Natural killer cell (primary cell): ENCODE measurements around the gene ARNT2. TPM values are rescaled to one million over a fixed set of nuclear protein-coding genes. Genes with fewer than 3 reads are reported as not detected.

Source experiments
- ATAC-seq, 3 donors: fragments of 150-1000 bp in 2 of 3; fragments of 200-7000 bp in 1 of 3; cut with Tn5 transposase; 1 replicate in 1 of 3; 2 replicates in 2 of 3; pipeline ENCODE4 v1.10.0; 2021; ENCODE audit warnings: mild to moderate bottlenecking in 2 of 3, moderate library complexity in 2 of 3
- DNase-seq, 2 donors: peaks; one replicate each; pipeline versions ENCODE4 v3.0.0 to v3.0.0-alpha.2; 2013 to 2021; ENCODE audit warnings: mixed read lengths in 1 of 2
- H3K27ac ChIP-seq: one replicate; pipeline ENCODE4 v1.5.1; 2013; ENCODE audit warnings: mild to moderate bottlenecking, low read length
- H3K27me3 ChIP-seq: one replicate; pipeline ENCODE4 v1.6.1; 2013; ENCODE audit warnings: low read length; ENCODE audit not compliant: control insufficient read depth, insufficient read depth
- H3K36me3 ChIP-seq: one replicate; pipeline ENCODE4 v1.6.1; 2013; ENCODE audit warnings: low read length; ENCODE audit not compliant: control insufficient read depth, insufficient read depth
- H3K4me1 ChIP-seq: one replicate; pipeline ENCODE4 v1.6.1; 2013; ENCODE audit warnings: low read length; ENCODE audit not compliant: control insufficient read depth, insufficient read depth
- H3K4me3 ChIP-seq: one replicate; pipeline ENCODE4 v1.5.1; 2013; ENCODE audit warnings: low read length
- H3K9me3 ChIP-seq: one replicate; pipeline ENCODE4 v1.6.1; 2013; ENCODE audit warnings: low read length; ENCODE audit not compliant: control insufficient read depth, insufficient read depth
- H3K27ac Mint-ChIP-seq, 2 donors: one replicate each; pipeline ENCODE4 v1.8.0; 2022; ENCODE audit warnings: mild to moderate bottlenecking in 2 of 2, mixed read lengths in 2 of 2, moderate library complexity in 1 of 2
- H3K27me3 Mint-ChIP-seq, 2 donors: one replicate each; pipeline ENCODE4 v1.8.0; 2022; ENCODE audit warnings: low read depth in 2 of 2, mixed read lengths in 2 of 2
- H3K36me3 Mint-ChIP-seq: one replicate; pipeline ENCODE4 v1.8.0; 2022; ENCODE audit warnings: mixed read lengths
- H3K4me1 Mint-ChIP-seq, 2 donors: one replicate each; pipeline ENCODE4 v1.8.0; 2022; ENCODE audit warnings: mixed read lengths in 2 of 2
- H3K4me3 Mint-ChIP-seq: one replicate; pipeline ENCODE4 v1.8.0; 2022; ENCODE audit warnings: mild to moderate bottlenecking, moderate library complexity, mixed read lengths
- H3K9me3 Mint-ChIP-seq, 2 donors: one replicate each; pipeline ENCODE4 v1.8.0; 2022; ENCODE audit warnings: mixed read lengths in 2 of 2
- WGBS: methylation state at CpG from one replicate; pipeline ENCODE4 v1.1.7; 2013; ENCODE audit warnings: missing lambda C conversion rate; ENCODE audit not compliant: insufficient coverage; 5-methylcytosine and 5-hydroxymethylcytosine counted together
- intact Hi-C: fragments of 100-400 bp; cut with micrococcal nuclease; formaldehyde crosslinking; loops from one replicate; pipeline ENCODE4 v1.14.2; 2022
- total RNA-seq, 4 donors: library from RNA; stranded (reverse); fragments of 120-200 nt in 1 of 4; gene quantifications; one replicate each; pipeline versions ENCODE4 v1.2.3 to v1.2.4, GENCODE V29; 2013 to 2022
- TF ChIP-seq, protein P1 (sequence below): fragments of 200-600 bp; IDR thresholded peaks from one replicate; pipeline ENCODE4 v1.8.0; 2022; ENCODE audit warnings: antibody characterized with exemption

Gene ARNT2
- total RNA-seq, 3 donors from 2014 or later (not counting 1 experiment from before 2014, with no cell fraction given), result not detected

DNA sequence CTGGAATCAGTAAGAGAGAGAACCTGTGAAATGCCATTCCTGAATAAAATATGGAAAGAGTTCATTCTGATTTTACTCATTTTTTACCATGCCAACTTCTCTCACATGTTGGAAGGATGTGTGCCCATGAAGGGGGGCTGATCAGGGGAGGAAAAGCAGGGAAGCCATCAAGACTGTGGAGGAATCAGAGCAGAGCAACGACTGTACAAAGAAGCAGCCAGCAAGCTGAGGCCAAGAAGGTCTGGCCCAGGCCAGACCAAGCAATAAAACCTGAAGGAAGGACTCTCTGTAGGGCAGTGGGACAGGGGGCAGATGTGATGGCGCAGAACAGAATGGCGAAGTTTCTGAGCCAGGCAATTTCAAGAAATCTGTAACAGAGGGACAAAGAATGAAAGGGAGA lies 24.0 kb upstream of the ARNT2 start:
- TF ChIP-seq, protein P1, sequence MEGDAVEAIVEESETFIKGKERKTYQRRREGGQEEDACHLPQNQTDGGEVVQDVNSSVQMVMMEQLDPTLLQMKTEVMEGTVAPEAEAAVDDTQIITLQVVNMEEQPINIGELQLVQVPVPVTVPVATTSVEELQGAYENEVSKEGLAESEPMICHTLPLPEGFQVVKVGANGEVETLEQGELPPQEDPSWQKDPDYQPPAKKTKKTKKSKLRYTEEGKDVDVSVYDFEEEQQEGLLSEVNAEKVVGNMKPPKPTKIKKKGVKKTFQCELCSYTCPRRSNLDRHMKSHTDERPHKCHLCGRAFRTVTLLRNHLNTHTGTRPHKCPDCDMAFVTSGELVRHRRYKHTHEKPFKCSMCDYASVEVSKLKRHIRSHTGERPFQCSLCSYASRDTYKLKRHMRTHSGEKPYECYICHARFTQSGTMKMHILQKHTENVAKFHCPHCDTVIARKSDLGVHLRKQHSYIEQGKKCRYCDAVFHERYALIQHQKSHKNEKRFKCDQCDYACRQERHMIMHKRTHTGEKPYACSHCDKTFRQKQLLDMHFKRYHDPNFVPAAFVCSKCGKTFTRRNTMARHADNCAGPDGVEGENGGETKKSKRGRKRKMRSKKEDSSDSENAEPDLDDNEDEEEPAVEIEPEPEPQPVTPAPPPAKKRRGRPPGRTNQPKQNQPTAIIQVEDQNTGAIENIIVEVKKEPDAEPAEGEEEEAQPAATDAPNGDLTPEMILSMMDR, result no peak
- no peak overlapping the region for H3K27ac Mint-ChIP-seq
- Histone ChIP-seq H3K4me3 (no peak overlapping the region), H3K27me3 (no peaks in the 10 kb centered on the region), H3K4me1 (no peaks in the 10 kb centered on the region), H3K36me3 (no peaks in the 10 kb centered on the region), H3K27ac (no peak overlapping the region), H3K9me3 (no peaks in the 10 kb centered on the region)
- 79% methylated on average over 3 of the region's 3 CpGs for WGBS
- peaks cover 12 to 37% of the 10 kb centered on the region in 2 donors for H3K27me3 Mint-ChIP-seq
- H3K4me1 Mint-ChIP-seq, result no peaks in the 10 kb centered on the region
- intact Hi-C loops, result no loop called here
- no peak overlapping the region for H3K4me3 Mint-ChIP-seq
- ATAC-seq (no peak), DNase-seq (no peak)
- H3K9me3 Mint-ChIP-seq, result no peaks in the 10 kb centered on the region
- H3K36me3 Mint-ChIP-seq, result no peaks in the 10 kb centered on the region

DNA sequence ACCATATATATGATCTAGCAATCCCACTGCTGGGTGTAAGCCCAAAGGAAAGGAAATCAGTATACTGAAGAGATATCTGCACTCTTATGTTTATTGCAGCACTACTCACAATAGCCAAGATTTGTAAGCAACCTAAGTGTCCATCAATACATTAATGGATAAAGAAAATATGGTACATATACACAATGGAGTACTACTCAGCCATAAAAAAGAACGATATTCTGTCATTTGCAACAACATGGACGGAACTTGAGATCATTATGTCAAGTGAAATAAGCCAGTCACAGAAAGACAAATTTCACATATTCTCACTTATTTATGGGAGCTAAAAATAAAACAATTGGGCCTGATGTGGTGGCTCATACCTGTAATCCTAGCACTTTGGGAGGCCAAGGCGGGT lies 21.9 kb upstream of the ARNT2 start:
- H3K4me3 Mint-ChIP-seq, result no peak overlapping the region
- DNase-seq (no peak), ATAC-seq (no peak)
- no peaks in the 10 kb centered on the region for H3K9me3 Mint-ChIP-seq
- Histone ChIP-seq H3K9me3 (no peaks in the 10 kb centered on the region), H3K27me3 (no peaks in the 10 kb centered on the region), H3K27ac (no peak overlapping the region), H3K4me3 (no peak overlapping the region), H3K4me1 (no peaks in the 10 kb centered on the region), H3K36me3 (no peaks in the 10 kb centered on the region)
- peaks cover 15 to 31% of the 10 kb centered on the region in 2 donors for H3K27me3 Mint-ChIP-seq
- intact Hi-C loops, result no loop called here
- TF ChIP-seq, protein P1, result no peak
- WGBS, result 100% methylated on average over 3 of the region's 3 CpGs
- no peak overlapping the region for H3K27ac Mint-ChIP-seq
- H3K4me1 Mint-ChIP-seq, result no peaks in the 10 kb centered on the region
- no peaks in the 10 kb centered on the region for H3K36me3 Mint-ChIP-seq

DNA sequence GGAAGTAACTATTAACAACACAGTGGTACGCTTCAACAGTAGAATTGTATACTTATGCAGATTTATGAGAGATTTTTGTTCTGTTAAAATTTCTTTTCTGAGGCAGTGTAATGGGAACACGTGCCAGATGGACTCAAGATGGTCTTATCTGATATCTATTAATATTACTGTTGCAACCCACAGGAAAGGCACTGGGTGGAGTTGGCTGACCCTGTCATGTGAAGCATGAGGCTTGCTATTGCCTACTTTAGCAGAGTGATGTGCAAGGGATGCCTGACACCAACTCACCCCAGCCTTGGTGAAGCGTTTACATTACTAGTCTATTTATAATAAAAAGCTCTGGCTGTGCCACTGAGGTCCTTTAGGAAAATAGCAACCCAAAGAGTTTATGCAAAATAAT lies 19.8 kb upstream of the ARNT2 start:
- ATAC-seq (no peak), DNase-seq (no peak)
- no peak overlapping the region for H3K4me3 ChIP-seq
- H3K4me1 Mint-ChIP-seq, result no peaks in the 10 kb centered on the region
- intact Hi-C loops, result no loop called here
- TF ChIP-seq, protein P1, result no peak
- H3K36me3 ChIP-seq, result no peaks in the 10 kb centered on the region
- no peak overlapping the region for H3K27ac Mint-ChIP-seq
- no peak overlapping the region for H3K4me3 Mint-ChIP-seq
- no peaks in the 10 kb centered on the region for H3K27me3 ChIP-seq
- no peaks in the 10 kb centered on the region for H3K9me3 Mint-ChIP-seq
- no peak overlapping the region for H3K27ac ChIP-seq
- H3K4me1 ChIP-seq, result no peaks in the 10 kb centered on the region
- peaks cover 7 to 23% of the 10 kb centered on the region in 2 donors for H3K27me3 Mint-ChIP-seq
- WGBS, result 72% methylated on average over 3 of the region's 3 CpGs
- H3K9me3 ChIP-seq, result no peaks in the 10 kb centered on the region
- no peaks in the 10 kb centered on the region for H3K36me3 Mint-ChIP-seq

GRCh38 chr15:80386151-80386550 lies 18.0 kb upstream of the ARNT2 start:
- intact Hi-C loops, result no loop called here
- Histone ChIP-seq H3K27ac (no peak overlapping the region), H3K27me3 (no peaks in the 10 kb centered on the region), H3K9me3 (no peaks in the 10 kb centered on the region), H3K36me3 (no peaks in the 10 kb centered on the region), H3K4me1 (no peaks in the 10 kb centered on the region), H3K4me3 (no peak overlapping the region)
- H3K4me1 Mint-ChIP-seq, result no peaks in the 10 kb centered on the region
- TF ChIP-seq, protein P1, result no peak
- H3K36me3 Mint-ChIP-seq, result no peaks in the 10 kb centered on the region
- no peaks in the 10 kb centered on the region for H3K9me3 Mint-ChIP-seq
- WGBS, result 95% methylated on average over 1 of the region's 1 CpG
- H3K27ac Mint-ChIP-seq, result no peak overlapping the region
- H3K27me3 Mint-ChIP-seq, result peaks cover 3 to 20% of the 10 kb centered on the region in 2 donors
- DNase-seq (no peak), ATAC-seq (no peak)
- no peak overlapping the region for H3K4me3 Mint-ChIP-seq
